Measurements from ENCODE around the gene HPCA.

HPCA gene

GRCh38 chr1:32885676-32886003 lies 651 bp upstream of the HPCA start:
- no peak for DNase-seq (ENCODE audit: extremely low read depth, low read depth)
- TF ChIP-seq CTCF (IDR thresholded peaks at IDR 0.05; ENCODE audit: low read depth, low read length), result no peak

DNA sequence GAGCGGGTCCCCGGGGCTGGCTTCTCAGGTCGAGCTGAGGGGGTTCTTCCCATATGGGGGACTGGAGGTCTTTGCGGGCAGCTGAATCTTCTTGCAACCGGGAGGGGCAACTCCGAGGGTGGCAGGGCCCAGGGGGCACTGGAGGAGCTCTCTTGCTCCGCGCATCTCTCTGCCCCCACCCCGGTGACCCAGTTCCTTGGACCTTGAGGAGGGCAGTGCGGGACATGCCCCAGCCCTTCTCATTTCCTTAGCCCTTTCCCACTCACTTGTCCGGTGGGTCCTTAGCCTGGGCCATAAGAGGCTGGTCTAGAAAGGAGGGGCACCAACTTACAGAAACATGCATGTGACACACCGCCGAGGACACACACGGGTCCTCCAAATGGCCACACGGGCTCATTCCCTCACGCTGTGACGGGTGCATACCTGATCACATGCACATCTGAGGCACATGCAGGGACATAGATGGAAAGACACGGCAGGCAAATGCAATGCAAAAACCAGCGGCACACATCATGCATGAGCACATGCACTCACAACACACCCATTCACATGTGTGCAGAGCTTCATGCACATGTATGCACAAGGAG lies 630 bp downstream of the HPCA start:
- DNase-seq (ENCODE audit: extremely low read depth, low read depth), result no peak
- no peak for TF ChIP-seq CTCF (IDR thresholded peaks at IDR 0.05; ENCODE audit: low read depth, low read length)

DNA sequence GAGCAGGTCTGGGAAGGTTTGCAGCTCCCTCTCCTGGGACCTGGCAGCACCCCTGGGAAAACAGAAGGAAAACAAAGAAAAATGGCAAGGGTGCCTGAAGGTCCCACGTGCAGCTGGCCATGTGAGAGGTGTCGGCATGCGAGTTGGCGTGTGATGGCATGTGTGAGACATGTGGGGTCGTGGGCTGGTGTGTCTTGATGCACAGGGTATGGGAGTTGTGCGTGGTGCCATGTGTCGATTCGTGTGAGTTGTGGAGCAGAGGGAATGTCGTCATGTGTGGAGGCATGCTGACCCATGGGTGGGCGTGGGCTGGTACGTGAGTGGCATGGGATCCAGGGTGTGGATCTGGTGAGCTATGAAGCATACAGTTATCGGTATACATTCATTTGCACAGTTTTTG lies 1.3 kb downstream of the HPCA start:
- no peak for TF ChIP-seq CTCF (IDR thresholded peaks at IDR 0.05; ENCODE audit: low read depth, low read length)
- DNase-seq (ENCODE audit: extremely low read depth, low read depth), result no peak

DNA sequence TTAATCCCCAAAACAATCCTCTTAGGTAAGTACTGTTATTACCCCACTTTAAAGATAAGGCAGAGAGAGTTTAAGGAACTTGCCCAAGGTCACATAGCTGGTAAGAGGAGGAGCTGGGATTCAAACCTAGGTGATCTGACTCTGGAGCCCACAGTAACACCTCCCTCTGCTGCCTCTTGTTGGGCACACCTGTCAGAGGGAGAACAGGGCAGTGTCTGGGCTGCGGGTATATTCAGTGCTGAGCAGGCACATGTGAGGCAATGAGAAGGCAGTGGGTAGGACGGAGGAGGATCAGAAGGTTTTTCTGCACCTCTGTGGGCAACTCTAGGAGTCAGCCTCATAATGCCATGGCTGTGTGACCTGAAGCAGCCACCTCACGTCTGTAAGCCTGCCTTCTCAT lies 1.8 kb downstream of the HPCA start:
- no peak for DNase-seq (ENCODE audit: extremely low read depth, low read depth)
- TF ChIP-seq CTCF (IDR thresholded peaks at IDR 0.05; ENCODE audit: low read depth, low read length), result no peak

GRCh38 chr1:32888677-32889420 lies 2.6 kb downstream of the HPCA start:
- no peak for DNase-seq (ENCODE audit: extremely low read depth, low read depth)
- no peak for TF ChIP-seq CTCF (IDR thresholded peaks at IDR 0.05; ENCODE audit: low read depth, low read length)

- no peak for DNase-seq (ENCODE audit: extremely low read depth, low read depth)
- TF ChIP-seq CTCF (IDR thresholded peaks at IDR 0.05; ENCODE audit: low read depth, low read length), result no peak
Measured at GRCh38 chr1:32889731-32890278, 3.5 kb downstream of the HPCA start.

- TF ChIP-seq CTCF (IDR thresholded peaks at IDR 0.05; ENCODE audit: low read depth, low read length), result no peak
- no peak for DNase-seq (ENCODE audit: extremely low read depth, low read depth)
Measured at GRCh38 chr1:32890516-32891240, 4.4 kb downstream of the HPCA start.
